ENCODE data around the gene JAGN1.
"Not testable (repeated sequence)": the region's sequence is repeated elsewhere in the genome, so short reads cannot be mapped to it uniquely, and the experiment has no call there.

Gene JAGN1

GRCh38 chr3:9867106-9867505, 23.3 kb upstream of the JAGN1 start:
- DNase-seq (ENCODE audit: low read depth): no peak

GRCh38 chr3:9869955-9870354, 20.5 kb upstream of the JAGN1 start:
- DNase-seq (ENCODE audit: low read depth): no peak

GRCh38 chr3:9870978-9871377, 19.4 kb upstream of the JAGN1 start:
- no peak for DNase-seq (ENCODE audit: low read depth)

GRCh38 chr3:9872067-9872466, 18.3 kb upstream of the JAGN1 start:
- not testable (repeated sequence) for DNase-seq (ENCODE audit: low read depth)

- DNase-seq (ENCODE audit: low read depth): no peak
These were observed 15.0 kb upstream of the JAGN1 start for GRCh38 chr3:9875448-9875847.

- not testable (repeated sequence) for DNase-seq (ENCODE audit: low read depth)
These were observed 14.2 kb upstream of the JAGN1 start for GRCh38 chr3:9876255-9876654.

- DNase-seq (ENCODE audit: low read depth): no peak
These were observed 13.4 kb upstream of the JAGN1 start for GRCh38 chr3:9876991-9877390.

GRCh38 chr3:9878700-9879099, 11.7 kb upstream of the JAGN1 start:
- DNase-seq (ENCODE audit: low read depth): no peak

- DNase-seq (ENCODE audit: low read depth): no peak
These were observed 10.4 kb upstream of the JAGN1 start, which contains the start of gene CIDEC for GRCh38 chr3:9879830-9880549. Gene CIDEC (minus strand): TSS chr3:9880253. CDS start chr3:9878486, 1,767 bp downstream.

GRCh38 chr3:9881441-9881840, 9.0 kb upstream of the JAGN1 start:
- DNase-seq (ENCODE audit: low read depth): no peak

- peak; percentile 37 for DNase-seq (ENCODE audit: low read depth)
These were observed 6.5 kb upstream of the JAGN1 start for GRCh38 chr3:9883706-9884554.

GRCh38 chr3:9884555-9885165, 5.8 kb upstream of the JAGN1 start:
- peak; percentile 73 for DNase-seq (ENCODE audit: low read depth)

- DNase-seq (ENCODE audit: low read depth): no peak
These were observed 4.1 kb upstream of the JAGN1 start for GRCh38 chr3:9886328-9886727.

- no peak for DNase-seq (ENCODE audit: low read depth)
These were observed 2.9 kb upstream of the JAGN1 start for GRCh38 chr3:9887480-9887879.

- no peak for DNase-seq (ENCODE audit: low read depth)
These were observed 1.9 kb upstream of the JAGN1 start for GRCh38 chr3:9888540-9888939.

GRCh38 chr3:9889405-9889804, 1.0 kb upstream of the JAGN1 start:
- no peak for DNase-seq (ENCODE audit: low read depth)

GRCh38 chr3:9891072-9891622, 737 bp downstream of the JAGN1 start:
- no peak for DNase-seq (ENCODE audit: low read depth)

GRCh38 chr3:9893739-9894138, 3.3 kb downstream of the JAGN1 start:
- DNase-seq (ENCODE audit: low read depth): no peak

- not testable (repeated sequence) for DNase-seq (ENCODE audit: low read depth)
These were observed 5.3 kb downstream of the JAGN1 start for GRCh38 chr3:9895715-9896114.

GRCh38 chr3:9896755-9897407, 6.5 kb downstream of the JAGN1 start:
- not testable (repeated sequence) for DNase-seq (ENCODE audit: low read depth)

GRCh38 chr3:9897408-9898372, 7.3 kb downstream of the JAGN1 start:
- no peak for DNase-seq (ENCODE audit: low read depth)
